Panc1 (cell line): ENCODE results near the gene MIF4GD.

ENCODE experiments used
- POLR2AphosphoS5 ChIP-seq: IDR thresholded peaks from 2 replicates; pipeline ENCODE4 v1.6.1; 2012; ENCODE audit warnings: mild to moderate bottlenecking, low read depth, low read length, moderate library complexity
- REST ChIP-seq, 2 experiments: IDR thresholded peaks; 2 replicates each; pipeline ENCODE4 v1.6.1; 2011 to 2012; ENCODE audit warnings: low read depth in 2 of 2, control low read depth in 1 of 2, low read length in 1 of 2, mild to moderate bottlenecking in 1 of 2, moderate library complexity in 1 of 2; ENCODE audit not compliant: insufficient read depth in 1 of 2
- TF ChIP-seq, protein P1 (sequence below): fragments of 450-650 bp; IDR thresholded peaks from 2 replicates; pipeline ENCODE4 v1.5.1; 2017; ENCODE audit warnings: mild to moderate bottlenecking

GRCh38 chr17:75240394-75241142, 30.5 kb downstream of the MIF4GD start:
- TF ChIP-seq POLR2AphosphoS5: no peak
- TF ChIP-seq, protein P1, sequence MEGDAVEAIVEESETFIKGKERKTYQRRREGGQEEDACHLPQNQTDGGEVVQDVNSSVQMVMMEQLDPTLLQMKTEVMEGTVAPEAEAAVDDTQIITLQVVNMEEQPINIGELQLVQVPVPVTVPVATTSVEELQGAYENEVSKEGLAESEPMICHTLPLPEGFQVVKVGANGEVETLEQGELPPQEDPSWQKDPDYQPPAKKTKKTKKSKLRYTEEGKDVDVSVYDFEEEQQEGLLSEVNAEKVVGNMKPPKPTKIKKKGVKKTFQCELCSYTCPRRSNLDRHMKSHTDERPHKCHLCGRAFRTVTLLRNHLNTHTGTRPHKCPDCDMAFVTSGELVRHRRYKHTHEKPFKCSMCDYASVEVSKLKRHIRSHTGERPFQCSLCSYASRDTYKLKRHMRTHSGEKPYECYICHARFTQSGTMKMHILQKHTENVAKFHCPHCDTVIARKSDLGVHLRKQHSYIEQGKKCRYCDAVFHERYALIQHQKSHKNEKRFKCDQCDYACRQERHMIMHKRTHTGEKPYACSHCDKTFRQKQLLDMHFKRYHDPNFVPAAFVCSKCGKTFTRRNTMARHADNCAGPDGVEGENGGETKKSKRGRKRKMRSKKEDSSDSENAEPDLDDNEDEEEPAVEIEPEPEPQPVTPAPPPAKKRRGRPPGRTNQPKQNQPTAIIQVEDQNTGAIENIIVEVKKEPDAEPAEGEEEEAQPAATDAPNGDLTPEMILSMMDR: peak; percentile 93; the same call in 1 of the 2 replicates
- no peak for TF ChIP-seq REST (IDR thresholded peaks at IDR 0.05; ENCODE audit: insufficient read depth in 1 of 2, low read depth in 2 of 2, low read length in 1 of 2)
